SJCRH30 (cell line): Measurements from ENCODE around the gene TNFSF13B. TPM values are rescaled to one million over a fixed set of nuclear protein-coding genes. Genes with fewer than 3 reads are reported as not detected.
A peak's percentile ranks its signal among the peaks of the same experiment; 100 is the strongest.
"Not testable (repeated sequence)": the region's sequence is repeated elsewhere in the genome, so short reads cannot be mapped to it uniquely, and the experiment has no call there.

Experiments used
- DNase-seq, 2 experiments: peaks; one replicate each; pipeline ENCODE4 v3.0.0-alpha.2; 2015 to 2020
- H3K27ac ChIP-seq: fragments of 250-450 bp; sonication (Bioruptor Pico); 2 replicates; pipeline ENCODE4 v1.5.1; 2020; ENCODE audit warnings: mild to moderate bottlenecking, moderate library complexity
- H3K27me3 ChIP-seq: fragments of 250-450 bp; sonication (Bioruptor Pico); 2 replicates; pipeline ENCODE4 v1.5.1; 2020; ENCODE audit warnings: mild to moderate bottlenecking, moderate library complexity
- H3K36me3 ChIP-seq: fragments of 250-450 bp; sonication (Bioruptor Pico); 2 replicates; pipeline ENCODE4 v1.5.1; 2020; ENCODE audit warnings: mild to moderate bottlenecking, moderate library complexity
- H3K4me1 ChIP-seq: fragments of 250-450 bp; sonication (Bioruptor Pico); 2 replicates; pipeline ENCODE4 v1.5.1; 2020; ENCODE audit warnings: mild to moderate bottlenecking, moderate library complexity
- H3K4me3 ChIP-seq: fragments of 250-450 bp; sonication (Bioruptor Pico); 2 replicates; pipeline ENCODE4 v1.5.1; 2020; ENCODE audit warnings: mild to moderate bottlenecking, moderate library complexity
- H3K9me3 ChIP-seq: fragments of 250-450 bp; sonication (Bioruptor Pico); replicated peaks from 2 replicates; pipeline ENCODE4 v1.5.1; 2020; ENCODE audit warnings: mild to moderate bottlenecking, moderate library complexity
- total RNA-seq: library from RNA; depleted of rRNA; stranded (reverse); fragments of >200 nt; shearing (Covaris generic); gene quantifications from 2 replicates; pipeline ENCODE4 v1.2.3, GENCODE V29; 2014

Gene TNFSF13B
- total RNA-seq, 1 experiment from 2014 or later, result 0.49 TPM

- Histone ChIP-seq H3K27me3 (no peaks in the 10 kb centered on the region), H3K27ac (no peak overlapping the region), H3K9me3 (no peaks in the 10 kb centered on the region), H3K4me1 (no peaks in the 10 kb centered on the region), H3K4me3 (no peak overlapping the region), H3K36me3 (no peaks in the 10 kb centered on the region)
- DNase-seq, result no peak
Observed at GRCh38 chr13:108306860-108307259, 37.3 kb downstream of the TNFSF13B start.

DNA sequence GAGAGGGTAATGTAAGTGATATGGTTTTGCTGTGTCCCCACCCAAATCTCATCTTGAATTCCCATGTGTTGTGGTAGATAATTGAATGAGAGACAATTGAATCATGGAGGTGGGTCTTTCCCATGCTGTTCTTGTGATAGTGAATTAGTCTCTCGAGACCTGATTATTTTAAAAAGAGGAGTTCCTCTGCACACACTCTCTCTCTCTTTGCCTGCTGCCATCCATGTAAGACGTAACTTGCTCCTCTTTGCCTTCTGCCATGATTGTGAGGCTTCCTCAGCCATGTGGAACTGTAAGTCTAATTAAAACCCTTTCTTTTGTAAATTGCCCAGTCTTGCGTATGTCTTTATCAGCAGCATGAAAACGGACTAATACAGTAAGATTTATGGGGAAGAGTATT, 42.1 kb downstream of the TNFSF13B start:
- not testable (repeated sequence) for H3K36me3 ChIP-seq, H3K27ac ChIP-seq, DNase-seq, H3K9me3 ChIP-seq, H3K4me1 ChIP-seq, H3K4me3 ChIP-seq, H3K27me3 ChIP-seq

GRCh38 chr13:108313382-108313781, 43.9 kb downstream of the TNFSF13B start:
- H3K27me3 ChIP-seq, result no peaks in the 10 kb centered on the region
- H3K9me3 ChIP-seq, result no peaks in the 10 kb centered on the region
- H3K27ac ChIP-seq, result no peak overlapping the region
- no peak overlapping the region for H3K4me3 ChIP-seq
- H3K4me1 ChIP-seq, result no peaks in the 10 kb centered on the region
- H3K36me3 ChIP-seq, result no peaks in the 10 kb centered on the region
- DNase-seq, result peak in 1 of 2 experiments; percentile 10

GRCh38 chr13:108315273-108315672, 45.8 kb downstream of the TNFSF13B start:
- Histone ChIP-seq H3K27me3 (no peaks in the 10 kb centered on the region), H3K4me3 (no peak overlapping the region), H3K36me3 (no peaks in the 10 kb centered on the region), H3K4me1 (no peaks in the 10 kb centered on the region), H3K27ac (no peak overlapping the region), H3K9me3 (no peaks in the 10 kb centered on the region)
- no peak for DNase-seq

- H3K27me3 ChIP-seq, result no peaks in the 10 kb centered on the region
- H3K9me3 ChIP-seq, result no peaks in the 10 kb centered on the region
- H3K4me3 ChIP-seq, result no peak overlapping the region
- H3K4me1 ChIP-seq, result no peaks in the 10 kb centered on the region
- H3K36me3 ChIP-seq, result no peaks in the 10 kb centered on the region
- H3K27ac ChIP-seq, result no peak overlapping the region
- no peak for DNase-seq
Observed at GRCh38 chr13:108315991-108316390, 46.5 kb downstream of the TNFSF13B start.

DNA sequence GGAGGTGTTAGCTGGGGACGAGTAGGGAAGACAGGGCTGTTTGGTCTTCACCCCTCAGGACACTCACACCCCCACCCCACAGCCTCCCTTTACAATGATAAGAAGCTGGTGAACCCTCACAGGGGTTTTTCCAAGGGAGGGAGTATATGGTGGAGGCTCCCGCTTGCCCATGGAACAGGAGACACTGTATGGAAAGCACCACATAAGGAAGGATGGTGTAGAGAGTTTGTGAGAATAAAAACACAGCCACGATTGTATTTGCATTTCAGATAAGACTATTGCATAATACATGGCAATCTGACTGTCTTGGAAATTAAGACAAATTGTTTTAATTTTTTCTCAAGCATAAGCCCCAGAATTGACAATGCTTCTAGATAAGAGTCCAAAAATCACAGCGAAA, 46.9 kb downstream of the TNFSF13B start:
- no peaks in the 10 kb centered on the region for H3K36me3 ChIP-seq
- no peak overlapping the region for H3K27ac ChIP-seq
- no peaks in the 10 kb centered on the region for H3K9me3 ChIP-seq
- no peaks in the 10 kb centered on the region for H3K27me3 ChIP-seq
- no peak overlapping the region for H3K4me3 ChIP-seq
- H3K4me1 ChIP-seq, result no peaks in the 10 kb centered on the region
- no peak for DNase-seq

GRCh38 chr13:108322206-108322824, 52.8 kb downstream of the TNFSF13B start:
- H3K4me1 ChIP-seq, result no peaks in the 10 kb centered on the region
- DNase-seq, result peak in 1 of 2 experiments; percentile 57
- no peak overlapping the region for H3K27ac ChIP-seq
- no peaks in the 10 kb centered on the region for H3K27me3 ChIP-seq
- H3K36me3 ChIP-seq, result no peaks in the 10 kb centered on the region
- no peaks in the 10 kb centered on the region for H3K9me3 ChIP-seq
- no peak overlapping the region for H3K4me3 ChIP-seq

- DNase-seq, result no peak
- Histone ChIP-seq H3K36me3 (no peaks in the 10 kb centered on the region), H3K9me3 (no peaks in the 10 kb centered on the region), H3K4me3 (no peak overlapping the region), H3K4me1 (no peaks in the 10 kb centered on the region), H3K27me3 (no peaks in the 10 kb centered on the region), H3K27ac (no peak overlapping the region)
Observed at GRCh38 chr13:108323031-108323430, 53.5 kb downstream of the TNFSF13B start.

DNA sequence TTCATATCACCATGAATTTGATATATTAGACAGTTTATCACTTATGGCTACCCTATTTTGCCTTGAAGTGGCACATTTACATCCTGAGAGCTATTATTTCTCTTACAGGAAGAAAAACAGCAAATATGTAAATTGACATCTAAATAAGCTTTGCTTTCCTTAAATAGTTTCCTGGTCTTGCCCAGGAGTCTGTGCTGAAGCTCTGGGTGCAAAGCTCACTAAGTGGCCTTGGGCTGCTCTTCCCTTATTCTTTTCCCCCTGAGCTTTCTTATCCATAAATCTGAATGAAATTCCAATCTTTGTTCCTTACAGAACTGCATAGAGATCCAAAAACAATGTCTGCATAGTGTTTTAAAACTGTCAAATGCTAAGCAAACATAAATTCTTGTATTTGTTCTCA, 56.3 kb downstream of the TNFSF13B start:
- Histone ChIP-seq H3K9me3 (no peaks in the 10 kb centered on the region), H3K4me3 (no peak overlapping the region), H3K27ac (no peak overlapping the region), H3K36me3 (no peaks in the 10 kb centered on the region), H3K27me3 (no peaks in the 10 kb centered on the region), H3K4me1 (no peaks in the 10 kb centered on the region)
- no peak for DNase-seq

DNA sequence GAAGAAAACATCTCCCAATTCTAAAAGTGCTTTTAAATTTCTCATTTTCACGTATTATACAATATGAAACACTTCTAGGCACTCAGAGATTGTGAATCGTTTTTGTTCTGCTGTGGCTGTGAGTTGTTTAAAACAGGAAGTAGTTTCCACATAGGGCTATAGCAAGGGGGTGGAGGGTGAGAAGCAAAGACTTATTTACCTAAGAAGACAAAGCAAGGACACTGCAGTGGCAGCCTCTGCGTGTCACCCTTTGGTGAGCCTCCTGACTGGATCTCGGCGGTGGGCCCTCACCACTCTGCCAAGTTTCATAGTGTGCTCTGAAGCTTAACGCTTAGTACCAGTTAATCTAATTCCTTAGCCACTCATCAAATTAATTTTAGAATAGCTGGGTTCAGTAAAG, 56.8 kb downstream of the TNFSF13B start:
- H3K4me3 ChIP-seq, result no peak overlapping the region
- no peaks in the 10 kb centered on the region for H3K27me3 ChIP-seq
- no peak overlapping the region for H3K27ac ChIP-seq
- no peaks in the 10 kb centered on the region for H3K9me3 ChIP-seq
- no peaks in the 10 kb centered on the region for H3K4me1 ChIP-seq
- DNase-seq, result no peak
- H3K36me3 ChIP-seq, result no peaks in the 10 kb centered on the region

- Histone ChIP-seq H3K4me3 (no peak overlapping the region), H3K27ac (no peak overlapping the region), H3K36me3 (no peaks in the 10 kb centered on the region), H3K4me1 (no peaks in the 10 kb centered on the region), H3K27me3 (no peaks in the 10 kb centered on the region), H3K9me3 (no peaks in the 10 kb centered on the region)
- no peak for DNase-seq
Observed at GRCh38 chr13:108328848-108329247, 59.3 kb downstream of the TNFSF13B start.

DNA sequence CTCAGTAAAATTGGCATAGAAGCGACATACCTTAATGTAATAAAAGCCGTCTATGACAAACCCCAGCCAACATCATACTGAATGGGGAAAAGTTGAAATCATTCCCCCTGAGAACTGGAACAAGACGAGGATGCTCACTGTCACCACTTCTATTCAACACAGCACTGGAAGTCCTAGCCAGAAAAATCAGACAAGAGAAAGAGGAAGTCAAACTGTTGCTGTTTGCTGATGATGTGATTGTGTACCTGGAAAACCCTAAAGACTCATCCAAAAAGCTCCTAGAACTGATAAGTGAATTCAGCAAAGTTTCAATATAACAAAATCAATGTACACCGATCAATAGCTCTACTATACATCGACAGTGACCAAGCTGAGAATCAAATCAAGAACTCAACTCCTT, 63.3 kb downstream of the TNFSF13B start:
- no peaks in the 10 kb centered on the region for H3K27me3 ChIP-seq
- H3K27ac ChIP-seq, result no peak overlapping the region
- no peaks in the 10 kb centered on the region for H3K9me3 ChIP-seq
- DNase-seq, result no peak
- no peak overlapping the region for H3K4me3 ChIP-seq
- H3K4me1 ChIP-seq, result no peaks in the 10 kb centered on the region
- no peaks in the 10 kb centered on the region for H3K36me3 ChIP-seq

- DNase-seq, result peak in 1 of 2 experiments; percentile 40
- Histone ChIP-seq H3K4me3 (no peak overlapping the region), H3K27ac (no peak overlapping the region), H3K27me3 (no peaks in the 10 kb centered on the region), H3K4me1 (no peaks in the 10 kb centered on the region), H3K36me3 (no peaks in the 10 kb centered on the region), H3K9me3 (no peaks in the 10 kb centered on the region)
Observed at GRCh38 chr13:108342369-108343289, 73.1 kb downstream of the TNFSF13B start.

DNA sequence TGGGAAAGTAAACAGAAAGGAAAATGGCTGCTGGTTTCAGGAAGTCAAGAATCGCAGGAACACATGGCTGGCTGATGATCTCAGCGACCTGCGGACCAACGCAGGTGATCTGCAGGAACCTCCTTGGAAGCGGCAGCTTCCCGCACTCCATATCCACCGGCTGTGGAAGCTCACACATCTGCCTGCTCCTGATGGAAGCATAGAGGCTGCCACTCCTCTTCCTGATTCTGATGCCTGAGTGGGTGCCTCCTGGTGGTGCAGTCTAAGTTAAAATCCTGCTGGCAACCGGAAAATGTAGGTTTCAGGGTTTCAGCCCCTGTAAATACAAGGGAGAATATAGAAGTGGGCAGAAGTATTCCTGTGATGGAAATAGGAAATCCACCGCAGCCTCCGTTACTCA, 75.5 kb downstream of the TNFSF13B start:
- no peak overlapping the region for H3K4me3 ChIP-seq
- H3K36me3 ChIP-seq, result no peaks in the 10 kb centered on the region
- no peak for DNase-seq
- H3K27ac ChIP-seq, result no peak overlapping the region
- H3K9me3 ChIP-seq, result no peaks in the 10 kb centered on the region
- H3K4me1 ChIP-seq, result no peaks in the 10 kb centered on the region
- no peaks in the 10 kb centered on the region for H3K27me3 ChIP-seq

- Histone ChIP-seq H3K9me3 (no peaks in the 10 kb centered on the region), H3K27ac (no peak overlapping the region), H3K27me3 (no peaks in the 10 kb centered on the region), H3K36me3 (no peaks in the 10 kb centered on the region), H3K4me1 (no peaks in the 10 kb centered on the region), H3K4me3 (no peak overlapping the region)
- no peak for DNase-seq
Observed at GRCh38 chr13:108346376-108346775, 76.9 kb downstream of the TNFSF13B start.
